ENCODE results near the gene MYH7B.

DNA sequence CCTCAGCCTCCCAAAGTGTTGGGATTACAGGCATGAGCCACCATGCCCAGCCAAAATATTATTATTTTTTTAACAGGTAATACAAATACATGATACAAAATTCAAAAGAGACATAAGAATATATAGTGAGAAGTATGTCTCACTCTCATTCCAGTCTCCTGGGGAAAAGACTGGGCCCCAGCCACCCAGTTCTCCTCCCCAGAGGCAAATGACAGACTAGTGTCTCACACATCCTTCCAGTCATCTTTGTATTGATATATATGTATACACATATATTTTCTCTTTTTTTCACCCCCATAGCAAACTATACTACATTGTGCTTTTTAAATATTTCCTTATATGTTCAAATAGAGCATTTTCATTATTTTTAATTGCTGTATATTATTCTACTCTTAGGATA is 8.3 kb upstream of the MYH7B start:
- TF ChIP-seq BHLHE40 (IDR thresholded peaks at IDR 0.05; ENCODE audit: borderline replicate concordance) (no peak), ELF4 (IDR thresholded peaks at IDR 0.05) (no peak), FOXM1 (IDR thresholded peaks at IDR 0.05; ENCODE audit: borderline replicate concordance) (no peak), HDGF (IDR thresholded peaks at IDR 0.05; ENCODE audit: borderline replicate concordance) (no peak), FOXK2 (IDR thresholded peaks at IDR 0.05) (no peak), PKNOX1 (IDR thresholded peaks at IDR 0.05) (no peak)
